Right atrium auricular region (tissue), 2 donors: ENCODE data around the gene POLR2L. TPM values are rescaled to one million over a fixed set of nuclear protein-coding genes. Genes with fewer than 3 reads are reported as not detected.

Source experiments
- DNase-seq: peaks from one replicate; pipeline ENCODE4 v3.0.0-alpha.2; 2019; ENCODE audit warnings: low spot score
- H3K27ac ChIP-seq, 2 donors: fragments of 200-600 bp; sonication (generic); 1 replicate in 1 of 2; 2 replicates in 1 of 2; pipeline ENCODE4 v1.5.1; 2016 to 2019
- H3K27me3 ChIP-seq, 2 donors: fragments of 200-600 bp; sonication (generic); one replicate each; pipeline versions ENCODE4 v1.5.1 to v1.6.0; 2017 to 2019
- H3K36me3 ChIP-seq: fragments of 200-600 bp; sonication (generic); one replicate; pipeline ENCODE4 v1.5.1; 2016
- H3K4me1 ChIP-seq, 2 donors: fragments of 200-600 bp; sonication (generic); one replicate each; pipeline versions ENCODE4 v1.5.1 to v1.6.0; 2017 to 2019
- H3K4me3 ChIP-seq, 2 donors: fragments of 200-600 bp; sonication (generic); 1 replicate in 1 of 2; 2 replicates in 1 of 2; pipeline ENCODE4 v1.5.1; 2017 to 2019; ENCODE audit warnings: mild to moderate bottlenecking in 1 of 2, moderate library complexity in 1 of 2
- H3K9me3 ChIP-seq, 2 donors: fragments of 200-600 bp; sonication (generic); one replicate each; pipeline ENCODE4 v1.5.1; 2019
- CTCF ChIP-seq, 2 donors: fragments of 200-600 bp; sonication (generic); IDR thresholded peaks; one replicate each; pipeline ENCODE4 v1.5.1; 2019; ENCODE audit warnings: antibody characterized with exemption in 2 of 2
- total RNA-seq, 2 donors: library from RNA; depleted of rRNA; stranded (reverse); fragments of >200 nt; gene quantifications; one replicate each; pipeline ENCODE4 v1.1.0, GENCODE V29; 2016

POLR2L gene
- total RNA-seq, 2 donors from 2014 or later, result 54.5 to 132 TPM

GRCh38 chr11:863910-864827 is 21.8 kb upstream of the POLR2L start:
- Histone ChIP-seq H3K27ac (no peak overlapping the region), H3K27me3 (no peaks in the 10 kb centered on the region), H3K4me3 (no peak overlapping the region), H3K36me3 (peaks cover 35% of the 10 kb centered on the region), H3K4me1 (peaks cover 0 to 36% of the 10 kb centered on the region in 2 donors), H3K9me3 (no peaks in the 10 kb centered on the region)
- DNase-seq, result no peak
- no peak for TF ChIP-seq CTCF (IDR thresholded peaks at IDR 0.05)

- Histone ChIP-seq H3K4me1 (peaks cover 0 to 39% of the 10 kb centered on the region in 2 donors), H3K27ac (no peak overlapping the region), H3K4me3 (no peak overlapping the region), H3K9me3 (no peaks in the 10 kb centered on the region), H3K27me3 (no peaks in the 10 kb centered on the region), H3K36me3 (peaks cover 35% of the 10 kb centered on the region)
- DNase-seq, result no peak
- TF ChIP-seq CTCF (IDR thresholded peaks at IDR 0.05), result no peak
These were observed 20.9 kb upstream of the POLR2L start for GRCh38 chr11:863023-863909.

- H3K36me3 ChIP-seq, result peaks cover 35% of the 10 kb centered on the region
- DNase-seq, result no peak
- H3K4me3 ChIP-seq, result no peak overlapping the region
- peaks cover 0 to 39% of the 10 kb centered on the region in 2 donors for H3K4me1 ChIP-seq
- no peak for TF ChIP-seq CTCF (IDR thresholded peaks at IDR 0.05)
- H3K9me3 ChIP-seq, result no peaks in the 10 kb centered on the region
- no peaks in the 10 kb centered on the region for H3K27me3 ChIP-seq
- H3K27ac ChIP-seq, result no peak overlapping the region
These were observed 20.3 kb upstream of the POLR2L start for GRCh38 chr11:862696-863022.

GRCh38 chr11:862081-862661 is 19.8 kb upstream of the POLR2L start:
- H3K4me3 ChIP-seq, result no peak overlapping the region
- no peak for DNase-seq
- peaks cover 0 to 39% of the 10 kb centered on the region in 2 donors for H3K4me1 ChIP-seq
- H3K27me3 ChIP-seq, result no peaks in the 10 kb centered on the region
- peaks cover 35% of the 10 kb centered on the region for H3K36me3 ChIP-seq
- no peak for TF ChIP-seq CTCF (IDR thresholded peaks at IDR 0.05)
- no peaks in the 10 kb centered on the region for H3K9me3 ChIP-seq
- peak overlapping the region in 1 of 2 donors; percentile 26 for H3K27ac ChIP-seq

- no peak overlapping the region for H3K4me3 ChIP-seq
- no peaks in the 10 kb centered on the region for H3K27me3 ChIP-seq
- peaks cover 25% of the 10 kb centered on the region for H3K36me3 ChIP-seq
- DNase-seq, result no peak
- no peaks in the 10 kb centered on the region for H3K9me3 ChIP-seq
- peaks cover 0 to 49% of the 10 kb centered on the region in 2 donors for H3K4me1 ChIP-seq
- H3K27ac ChIP-seq, result peak overlapping the region in 1 of 2 donors; percentile 54
- no peak for TF ChIP-seq CTCF (IDR thresholded peaks at IDR 0.05)
These were observed 18.8 kb upstream of the POLR2L start for GRCh38 chr11:861105-861479.
